VCaP (cell line): ENCODE measurements around the gene ZNF501.
A peak's percentile ranks its signal among the peaks of the same experiment; 100 is the strongest.

ENCODE experiments used
- H3K27ac ChIP-seq: fragments of 450-650 bp; 2 replicates; pipeline ENCODE4 v1.5.1; 2017
- TF ChIP-seq, protein P1 (sequence below): fragments of 450-650 bp; conservative IDR thresholded peaks from 2 replicates; pipeline ENCODE4 v1.5.1; 2017; ENCODE audit warnings: mild to moderate bottlenecking, moderate library complexity

Gene ZNF501

DNA sequence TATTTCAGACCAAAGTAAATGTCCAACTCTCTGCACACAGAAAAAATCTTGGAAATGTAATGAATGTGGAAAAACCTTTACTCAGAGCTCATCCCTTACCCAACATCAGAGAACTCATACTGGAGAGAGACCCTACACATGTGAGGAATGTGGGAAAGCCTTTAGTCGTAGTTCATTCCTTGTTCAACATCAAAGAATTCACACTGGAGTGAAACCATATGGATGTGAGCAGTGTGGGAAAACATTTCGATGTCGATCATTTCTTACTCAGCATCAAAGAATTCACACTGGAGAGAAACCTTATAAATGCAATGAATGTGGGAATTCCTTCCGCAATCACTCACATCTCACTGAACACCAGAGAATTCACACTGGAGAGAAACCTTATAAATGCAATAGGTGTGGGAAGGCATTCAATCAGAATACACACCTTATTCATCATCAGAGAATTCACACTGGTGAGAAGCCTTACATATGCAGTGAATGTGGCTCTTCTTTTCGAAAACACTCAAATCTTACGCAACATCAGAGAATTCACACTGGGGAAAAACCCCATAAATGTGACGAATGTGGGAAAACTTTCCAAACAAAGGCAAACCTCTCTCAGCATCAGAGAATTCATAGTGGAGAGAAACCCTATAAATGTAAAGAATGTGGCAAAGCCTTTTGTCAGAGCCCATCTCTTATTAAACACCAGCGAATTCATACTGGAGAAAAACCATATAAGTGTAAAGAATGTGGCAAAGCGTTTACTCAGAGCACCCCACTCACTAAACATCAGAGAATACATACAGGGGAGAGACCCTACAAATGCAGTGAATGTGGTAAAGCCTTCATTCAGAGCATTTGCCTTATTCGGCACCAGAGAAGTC lies 8.0 kb upstream of the ZNF501 start:
- TF ChIP-seq, protein P1, sequence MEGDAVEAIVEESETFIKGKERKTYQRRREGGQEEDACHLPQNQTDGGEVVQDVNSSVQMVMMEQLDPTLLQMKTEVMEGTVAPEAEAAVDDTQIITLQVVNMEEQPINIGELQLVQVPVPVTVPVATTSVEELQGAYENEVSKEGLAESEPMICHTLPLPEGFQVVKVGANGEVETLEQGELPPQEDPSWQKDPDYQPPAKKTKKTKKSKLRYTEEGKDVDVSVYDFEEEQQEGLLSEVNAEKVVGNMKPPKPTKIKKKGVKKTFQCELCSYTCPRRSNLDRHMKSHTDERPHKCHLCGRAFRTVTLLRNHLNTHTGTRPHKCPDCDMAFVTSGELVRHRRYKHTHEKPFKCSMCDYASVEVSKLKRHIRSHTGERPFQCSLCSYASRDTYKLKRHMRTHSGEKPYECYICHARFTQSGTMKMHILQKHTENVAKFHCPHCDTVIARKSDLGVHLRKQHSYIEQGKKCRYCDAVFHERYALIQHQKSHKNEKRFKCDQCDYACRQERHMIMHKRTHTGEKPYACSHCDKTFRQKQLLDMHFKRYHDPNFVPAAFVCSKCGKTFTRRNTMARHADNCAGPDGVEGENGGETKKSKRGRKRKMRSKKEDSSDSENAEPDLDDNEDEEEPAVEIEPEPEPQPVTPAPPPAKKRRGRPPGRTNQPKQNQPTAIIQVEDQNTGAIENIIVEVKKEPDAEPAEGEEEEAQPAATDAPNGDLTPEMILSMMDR, result no peak
- no peak overlapping the region for H3K27ac ChIP-seq

DNA sequence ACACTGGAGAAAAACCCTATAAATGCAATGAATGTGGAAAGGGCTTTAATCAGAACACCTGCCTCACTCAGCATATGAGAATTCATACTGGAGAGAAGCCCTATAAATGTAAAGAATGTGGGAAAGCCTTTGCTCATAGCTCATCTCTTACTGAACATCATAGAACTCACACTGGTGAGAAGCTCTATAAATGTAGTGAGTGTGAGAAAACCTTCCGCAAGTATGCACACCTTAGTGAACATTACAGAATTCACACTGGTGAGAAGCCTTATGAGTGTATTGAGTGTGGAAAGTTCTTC lies 7.4 kb upstream of the ZNF501 start:
- no peak overlapping the region for H3K27ac ChIP-seq
- TF ChIP-seq, protein P1, result no peak

DNA sequence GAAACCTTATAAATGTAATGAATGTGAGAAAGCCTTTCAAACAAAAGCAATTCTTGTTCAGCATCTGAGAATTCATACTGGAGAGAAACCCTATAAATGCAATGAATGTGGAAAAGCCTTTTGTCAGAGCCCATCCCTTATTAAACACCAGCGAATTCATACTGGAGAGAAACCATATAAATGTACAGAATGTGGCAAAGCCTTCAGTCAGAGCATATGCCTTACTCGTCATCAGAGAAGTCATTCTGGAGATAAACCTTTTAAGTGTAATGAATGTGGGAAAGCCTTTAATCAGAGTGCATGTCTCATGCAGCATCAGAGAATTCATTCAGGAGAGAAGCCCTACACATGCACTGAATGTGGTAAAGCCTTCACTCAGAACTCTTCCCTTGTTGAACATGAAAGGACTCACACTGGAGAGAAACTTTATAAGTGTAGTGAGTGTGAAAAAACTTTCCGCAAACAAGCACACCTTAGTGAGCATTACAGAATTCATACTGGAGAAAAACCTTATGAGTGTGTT lies 5.3 kb downstream of the ZNF501 start:
- no peak overlapping the region for H3K27ac ChIP-seq
- TF ChIP-seq, protein P1, result no peak

DNA sequence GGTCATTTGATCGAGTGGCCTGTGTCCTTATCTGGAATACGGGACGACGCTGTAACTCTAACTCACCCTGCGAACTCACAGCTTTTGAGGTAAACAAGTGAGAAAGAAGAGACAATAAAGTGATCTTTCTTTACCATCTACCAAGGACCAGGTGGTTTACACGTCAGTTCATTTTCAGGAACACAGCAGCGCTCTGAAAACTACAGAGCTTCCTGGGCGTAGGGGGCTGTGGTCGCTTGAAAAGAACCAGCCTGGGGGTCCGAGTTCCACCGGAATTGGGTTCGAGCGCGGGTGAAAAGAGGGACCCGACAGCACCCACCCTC lies 31.6 kb downstream of the ZNF501 start:
- TF ChIP-seq, protein P1, result no peak

DNA sequence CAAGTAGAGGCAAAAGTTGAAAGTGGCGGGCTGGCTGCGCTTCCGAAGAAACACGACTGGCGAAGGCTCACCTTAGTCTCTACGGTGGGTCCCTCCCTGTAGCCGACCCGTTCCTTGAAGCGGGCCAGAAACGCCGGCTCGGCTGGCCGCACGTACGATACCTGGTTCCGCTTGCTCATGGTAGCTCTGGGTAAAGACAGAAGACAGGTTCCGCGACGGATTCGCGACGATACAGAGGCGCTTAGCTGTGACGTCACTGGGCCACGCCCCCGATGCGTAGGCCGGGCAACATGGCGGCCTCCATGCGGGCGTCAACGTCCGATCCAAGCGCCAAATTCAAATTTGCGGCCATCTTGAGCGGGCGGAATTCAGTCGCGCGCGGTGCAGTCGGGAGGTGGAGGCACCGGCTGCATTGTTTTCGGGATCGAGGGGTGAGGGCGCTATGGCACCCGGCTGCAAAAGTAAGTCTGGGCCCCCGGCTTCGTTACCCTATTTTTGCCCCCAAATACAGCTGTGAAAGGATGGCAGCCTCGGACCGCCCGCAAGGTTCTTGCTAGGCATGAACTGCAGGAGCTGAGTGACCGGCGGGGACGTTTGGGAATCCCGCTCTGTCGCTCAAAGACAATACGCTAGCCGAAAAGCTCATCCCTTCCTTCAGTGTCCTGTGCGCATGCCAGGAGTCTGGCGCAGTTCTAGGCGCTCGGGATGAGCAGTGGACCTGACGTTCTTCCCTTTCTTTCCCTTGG lies 32.2 kb downstream of the ZNF501 start, which contains the start of the genes KIAA1143 and KIF15:
KIAA1143 (minus strand) TSS at position 196 of the 746 bp plus-strand sequence; CDS start at position 179, 17 bp downstream.
KIF15 (plus strand) TSS at position 371 of the 746 bp plus-strand sequence; CDS start at position 443, 72 bp downstream.
- TF ChIP-seq, protein P1, result no peak

More for the DNA sequence above, 31.6 kb downstream of the ZNF501 start:
- H3K27ac ChIP-seq, result peak overlapping the region; percentile 86

DNA sequence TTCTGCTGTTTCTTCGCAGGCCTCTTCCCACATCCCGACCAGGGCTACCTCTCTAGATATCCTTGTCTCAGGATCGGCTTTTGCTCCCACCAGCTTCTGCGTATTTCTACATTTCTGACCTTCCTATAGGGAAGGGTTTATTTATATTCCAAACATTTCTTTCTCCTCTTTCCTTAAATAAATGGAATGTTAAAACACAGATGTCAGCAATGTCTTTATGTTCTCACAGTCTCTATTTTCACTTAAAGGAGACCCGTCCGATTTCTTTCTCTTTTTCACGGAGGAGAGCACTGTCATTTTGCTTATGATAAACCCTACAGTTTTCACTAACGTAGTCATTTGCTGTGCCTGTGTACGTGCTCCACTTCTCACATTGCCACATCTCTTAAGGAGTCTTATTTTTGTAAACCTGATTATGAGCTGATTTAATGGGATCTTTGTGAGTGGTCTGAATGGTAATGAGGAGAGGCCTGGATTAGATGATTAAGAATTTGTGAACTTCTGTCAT lies 32.8 kb downstream of the ZNF501 start:
- peak overlapping the region; percentile 86 for H3K27ac ChIP-seq
- TF ChIP-seq, protein P1, result no peak

More for the DNA sequence above, 32.2 kb downstream of the ZNF501 start, which contains the start of the genes KIAA1143 and KIF15:
- peak within 1 kb of the TSS; percentile 86 for H3K27ac ChIP-seq

DNA sequence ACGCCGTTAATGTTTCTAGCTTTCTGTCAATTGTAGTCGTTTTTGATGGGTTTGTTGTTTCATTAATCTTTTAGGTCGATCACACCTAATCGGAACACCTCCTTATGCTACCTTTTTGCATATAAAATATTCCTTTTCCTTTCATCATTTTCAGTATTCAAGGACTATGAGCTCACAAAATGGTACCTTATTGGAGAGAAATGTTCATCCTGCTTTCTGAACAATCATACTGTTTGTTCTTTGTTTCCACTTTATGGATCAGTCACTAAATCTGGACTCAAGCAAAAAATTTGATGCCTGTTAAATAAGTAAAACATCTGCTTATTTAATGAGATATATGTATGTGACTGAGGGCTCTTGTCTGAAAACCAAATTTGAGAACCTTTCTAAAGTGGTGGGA lies 33.3 kb downstream of the ZNF501 start:
- TF ChIP-seq, protein P1, result no peak
- H3K27ac ChIP-seq, result peak overlapping the region; percentile 86
